Vagina (tissue), 2 donors: ENCODE measurements around the gene TELO2.

Experiments used
- CTCF ChIP-seq, 3 experiments: fragments of 450-650 bp in 2 of 3; fragments of 200-600 bp in 1 of 3; sonication (generic) in 1 of 3; IDR thresholded peaks; one replicate each; pipeline ENCODE4 v1.5.1; 2017 to 2019; ENCODE audit warnings: antibody characterized with exemption in 3 of 3, mild to moderate bottlenecking in 2 of 3, moderate library complexity in 2 of 3
- POLR2AphosphoS5 ChIP-seq, 2 donors: sonication (generic); formaldehyde crosslinking; IDR thresholded peaks; one replicate each; pipeline ENCODE4 v1.9.0; 2017; ENCODE audit warnings: antibody characterized with exemption in 2 of 2, mild to moderate bottlenecking in 2 of 2, low read depth in 1 of 2; ENCODE audit not compliant: insufficient read depth in 1 of 2

- no peak for TF ChIP-seq CTCF (IDR thresholded peaks at IDR 0.05)
- no peak for TF ChIP-seq POLR2AphosphoS5 (IDR thresholded peaks at IDR 0.05; ENCODE audit: insufficient read depth in 1 of 2, low read depth in 1 of 2)
Observed at GRCh38 chr16:1449201-1449788, 43.9 kb upstream of the TELO2 start.
